ENCODE measurements around the gene RAD51B.
A peak's percentile ranks its signal among the peaks of the same experiment; 100 is the strongest.

Gene RAD51B

DNA sequence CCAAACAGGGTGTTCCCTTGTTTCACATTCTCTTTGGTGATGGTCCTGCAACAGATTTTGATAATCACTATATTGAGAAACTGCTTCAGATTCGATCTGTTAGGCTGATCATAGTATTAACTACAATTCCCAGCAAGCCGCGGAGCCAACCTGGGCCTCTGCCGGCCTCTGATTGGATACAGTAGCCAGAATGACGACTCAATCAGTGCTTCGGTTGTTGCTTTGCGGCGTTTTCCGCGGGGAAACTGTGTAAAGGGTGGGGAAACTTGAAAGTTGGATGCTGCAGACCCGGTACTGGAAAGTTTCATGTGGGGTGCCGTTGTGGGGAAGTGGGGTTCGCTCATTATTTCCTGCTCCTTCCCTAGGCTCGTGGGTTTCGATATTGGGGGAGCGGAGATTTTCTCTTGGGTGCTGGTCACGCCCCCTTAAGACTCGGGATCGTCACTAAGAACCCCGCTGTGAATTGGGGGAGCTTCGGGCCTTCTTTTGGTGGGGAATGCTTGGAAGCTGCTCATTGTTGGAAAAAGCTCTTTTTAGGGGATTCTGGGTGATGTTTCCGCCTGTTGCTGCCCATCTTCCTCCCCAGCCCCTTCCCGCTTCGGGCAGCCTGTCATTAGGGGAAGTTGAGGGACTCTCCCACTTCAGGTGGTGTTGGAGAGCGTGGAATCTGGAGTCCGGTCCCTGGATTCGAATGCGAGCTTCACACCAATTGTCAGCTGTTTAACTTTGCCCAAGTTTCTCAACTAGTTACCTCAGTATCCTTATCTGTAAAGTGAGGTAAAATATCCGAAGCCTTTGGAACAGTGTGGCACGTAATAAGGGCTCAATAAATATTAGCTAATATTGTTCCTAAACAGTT is at the start of gene RAD51B (continued):
- TF ChIP-seq SP3 (tag by site-specific recombination; IDR thresholded peaks at IDR 0.05) (peak; percentile 61), ZNF341 (tag by site-specific recombination; IDR thresholded peaks at IDR 0.05; ENCODE audit: low read depth) (no peak), ZBTB17 (tag by site-specific recombination; IDR thresholded peaks at IDR 0.05) (peak; percentile 63), ZBTB20 (tag by site-specific recombination; IDR thresholded peaks at IDR 0.05) (peak; percentile 84)
- TF ChIP-seq, protein P1, sequence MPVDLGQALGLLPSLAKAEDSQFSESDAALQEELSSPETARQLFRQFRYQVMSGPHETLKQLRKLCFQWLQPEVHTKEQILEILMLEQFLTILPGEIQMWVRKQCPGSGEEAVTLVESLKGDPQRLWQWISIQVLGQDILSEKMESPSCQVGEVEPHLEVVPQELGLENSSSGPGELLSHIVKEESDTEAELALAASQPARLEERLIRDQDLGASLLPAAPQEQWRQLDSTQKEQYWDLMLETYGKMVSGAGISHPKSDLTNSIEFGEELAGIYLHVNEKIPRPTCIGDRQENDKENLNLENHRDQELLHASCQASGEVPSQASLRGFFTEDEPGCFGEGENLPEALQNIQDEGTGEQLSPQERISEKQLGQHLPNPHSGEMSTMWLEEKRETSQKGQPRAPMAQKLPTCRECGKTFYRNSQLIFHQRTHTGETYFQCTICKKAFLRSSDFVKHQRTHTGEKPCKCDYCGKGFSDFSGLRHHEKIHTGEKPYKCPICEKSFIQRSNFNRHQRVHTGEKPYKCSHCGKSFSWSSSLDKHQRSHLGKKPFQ (tag by site-specific recombination; IDR thresholded peaks at IDR 0.05) = peak; percentile 61; the same call in 1 of the 2 replicates

DNA sequence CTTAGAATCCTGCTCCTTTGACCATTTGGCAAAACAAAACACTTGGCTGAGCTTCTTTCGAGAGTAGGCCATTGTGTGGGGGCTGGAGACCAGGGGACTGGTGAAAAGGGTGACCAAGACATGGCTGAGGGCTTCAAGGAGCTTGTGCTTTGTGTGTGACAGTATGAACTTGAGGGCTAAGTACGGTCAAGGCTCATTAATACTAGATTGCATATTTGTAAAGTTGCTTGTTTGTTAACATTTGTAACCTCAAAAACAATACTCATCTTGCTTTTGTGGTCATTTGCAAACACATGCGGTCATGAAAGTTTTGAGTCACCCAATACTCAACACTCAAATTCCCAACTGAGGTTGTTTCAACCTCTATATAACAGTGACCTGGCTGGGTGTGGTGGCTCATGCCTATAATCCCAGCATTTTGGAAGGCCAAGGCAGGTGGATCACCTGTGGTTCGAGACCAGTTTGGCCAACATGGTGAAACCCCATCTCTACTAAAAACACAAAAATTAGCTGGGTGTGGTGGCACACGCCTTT is 45.7 kb upstream of the RAD51B start:
- Histone ChIP-seq H3K4me3 (ENCODE audit: low read depth, low read length) (no peak overlapping the region), H3K36me3 (ENCODE audit: control insufficient read depth in 2 of 2, insufficient read depth in 1 of 2, low read length in 2 of 2) (peaks cover 33 to 92% of the 10 kb centered on the region in 2 experiments), H3K27ac (ENCODE audit: extremely low read depth, low read depth, low read length) (no peak overlapping the region), H3K4me1 (ENCODE audit: control insufficient read depth, insufficient read depth, low read length) (no peaks in the 10 kb centered on the region), H3K9me3 (ENCODE audit: control insufficient read depth, insufficient read depth, low read depth, low read length) (no peaks in the 10 kb centered on the region)
- no peak for TF ChIP-seq ZSCAN16 (tag by site-specific recombination; IDR thresholded peaks at IDR 0.05)
- TF ChIP-seq ZNF184 (tag by site-specific recombination; IDR thresholded peaks at IDR 0.05) = no peak
- TF ChIP-seq, protein P2, sequence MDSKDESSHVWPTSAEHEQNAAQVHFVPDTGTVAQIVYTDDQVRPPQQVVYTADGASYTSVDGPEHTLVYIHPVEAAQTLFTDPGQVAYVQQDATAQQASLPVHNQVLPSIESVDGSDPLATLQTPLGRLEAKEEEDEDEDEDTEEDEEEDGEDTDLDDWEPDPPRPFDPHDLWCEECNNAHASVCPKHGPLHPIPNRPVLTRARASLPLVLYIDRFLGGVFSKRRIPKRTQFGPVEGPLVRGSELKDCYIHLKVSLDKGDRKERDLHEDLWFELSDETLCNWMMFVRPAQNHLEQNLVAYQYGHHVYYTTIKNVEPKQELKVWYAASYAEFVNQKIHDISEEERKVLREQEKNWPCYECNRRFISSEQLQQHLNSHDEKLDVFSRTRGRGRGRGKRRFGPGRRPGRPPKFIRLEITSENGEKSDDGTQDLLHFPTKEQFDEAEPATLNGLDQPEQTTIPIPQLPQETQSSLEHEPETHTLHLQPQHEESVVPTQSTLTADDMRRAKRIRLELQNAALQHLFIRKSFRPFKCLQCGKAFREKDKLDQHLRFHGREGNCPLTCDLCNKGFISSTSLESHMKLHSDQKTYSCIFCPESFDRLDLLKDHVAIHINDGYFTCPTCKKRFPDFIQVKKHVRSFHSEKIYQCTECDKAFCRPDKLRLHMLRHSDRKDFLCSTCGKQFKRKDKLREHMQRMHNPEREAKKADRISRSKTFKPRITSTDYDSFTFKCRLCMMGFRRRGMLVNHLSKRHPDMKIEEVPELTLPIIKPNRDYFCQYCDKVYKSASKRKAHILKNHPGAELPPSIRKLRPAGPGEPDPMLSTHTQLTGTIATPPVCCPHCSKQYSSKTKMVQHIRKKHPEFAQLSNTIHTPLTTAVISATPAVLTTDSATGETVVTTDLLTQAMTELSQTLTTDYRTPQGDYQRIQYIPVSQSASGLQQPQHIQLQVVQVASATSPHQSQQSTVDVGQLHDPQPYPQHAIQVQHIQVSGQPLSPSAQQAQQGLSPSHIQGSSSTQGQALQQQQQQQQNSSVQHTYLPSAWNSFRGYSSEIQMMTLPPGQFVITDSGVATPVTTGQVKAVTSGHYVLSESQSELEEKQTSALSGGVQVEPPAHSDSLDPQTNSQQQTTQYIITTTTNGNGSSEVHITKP (tag by site-specific recombination; IDR thresholded peaks at IDR 0.05) = no peak
- ChIA-PET POLR2A (no interaction called here), CTCF (interaction anchor here (1.0 kb wide), 1 partner anchor 8 kb away, joined by 3 read pairs; no protein-coding TSS in a partner anchor)

- Histone ChIP-seq H3K4me1 (ENCODE audit: control insufficient read depth, insufficient read depth, low read length) (no peaks in the 10 kb centered on the region), H3K27ac (ENCODE audit: extremely low read depth, low read depth, low read length) (no peak overlapping the region), H3K36me3 (ENCODE audit: control insufficient read depth in 2 of 2, insufficient read depth in 1 of 2, low read length in 2 of 2) (peaks cover 38 to 92% of the 10 kb centered on the region in 2 experiments), H3K4me3 (ENCODE audit: low read depth, low read length) (no peak overlapping the region), H3K9me3 (ENCODE audit: control insufficient read depth, insufficient read depth, low read depth, low read length) (no peaks in the 10 kb centered on the region)
- TF ChIP-seq ZSCAN16 (tag by site-specific recombination; IDR thresholded peaks at IDR 0.05) (no peak), ZNF114 (tag by site-specific recombination; IDR thresholded peaks at IDR 0.05) (no peak), ZNF211 (tag by site-specific recombination; IDR thresholded peaks at IDR 0.05; ENCODE audit: low read depth) (no peak), ZBTB7A (tag by site-specific recombination; IDR thresholded peaks at IDR 0.05; ENCODE audit: low read depth) (no peak)
- ChIA-PET CTCF (no interaction called here), POLR2A (no interaction called here)
These were observed 42.8 kb upstream of the RAD51B start for GRCh38 chr14:67776653-67777322.

DNA sequence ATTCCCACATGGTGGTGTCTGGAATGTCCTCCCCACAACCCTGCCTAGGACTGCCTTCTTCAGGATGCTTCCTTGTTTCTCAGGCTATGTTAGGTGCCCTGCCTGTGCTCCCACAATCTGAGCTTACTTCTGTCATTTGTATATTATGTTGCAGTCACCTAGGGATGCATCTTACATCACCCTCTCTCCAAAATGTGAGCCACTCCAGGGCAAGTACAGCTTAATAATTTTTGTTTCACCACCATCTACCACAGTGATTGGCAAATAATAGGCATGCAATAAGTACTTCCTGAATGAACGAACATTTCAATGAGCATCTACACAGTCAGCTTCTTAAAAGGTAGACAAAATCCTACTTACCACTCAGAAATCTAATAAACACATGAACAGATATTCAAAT is 40.8 kb upstream of the RAD51B start:
- POLR2A ChIA-PET = no interaction called here
- Histone ChIP-seq H3K4me1 (ENCODE audit: control insufficient read depth, insufficient read depth, low read length) (no peaks in the 10 kb centered on the region), H3K4me3 (ENCODE audit: low read depth, low read length) (no peak overlapping the region), H3K27ac (ENCODE audit: extremely low read depth, low read depth, low read length) (no peak overlapping the region), H3K36me3 (ENCODE audit: control insufficient read depth in 2 of 2, insufficient read depth in 1 of 2, low read length in 2 of 2) (peaks cover 32 to 94% of the 10 kb centered on the region in 2 experiments), H3K9me3 (ENCODE audit: control insufficient read depth, insufficient read depth, low read depth, low read length) (no peaks in the 10 kb centered on the region)
- TF ChIP-seq ZNF174 (tag by site-specific recombination; IDR thresholded peaks at IDR 0.05) (no peak), ZNF146 (tag by site-specific recombination; IDR thresholded peaks at IDR 0.05) (no peak), ZNF214 (tag by site-specific recombination; IDR thresholded peaks at IDR 0.05; ENCODE audit: borderline replicate concordance) (no peak), ZFP37 (tag by site-specific recombination; IDR thresholded peaks at IDR 0.05) (no peak), ZBTB48 (tag by site-specific recombination; IDR thresholded peaks at IDR 0.05) (no peak), ZNF112 (tag by site-specific recombination; IDR thresholded peaks at IDR 0.05) (no peak), OVOL3 (tag by site-specific recombination; IDR thresholded peaks at IDR 0.05) (no peak), ZBTB21 (tag by site-specific recombination; IDR thresholded peaks at IDR 0.05) (no peak)
- CTCF ChIA-PET = interaction anchor here (0.7 kb wide), 1 partner anchor 17 kb away, joined by 4 read pairs; no protein-coding TSS in a partner anchor

All from HEK293 (cell line).